GM21360 (cell line): Measurements from ENCODE around the gene PDE4D.
"Not testable (repeated sequence)": the region's sequence is repeated elsewhere in the genome, so short reads cannot be mapped to it uniquely, and the experiment has no call there.

ENCODE experiments used
- ATAC-seq: cut with Tn5 transposase; IDR thresholded peaks from one replicate; pipeline ENCODE4 v1.9.1; 2021; ENCODE audit warnings: mild to moderate bottlenecking, moderate library complexity; ENCODE audit not compliant: unreplicated experiment

PDE4D gene

DNA sequence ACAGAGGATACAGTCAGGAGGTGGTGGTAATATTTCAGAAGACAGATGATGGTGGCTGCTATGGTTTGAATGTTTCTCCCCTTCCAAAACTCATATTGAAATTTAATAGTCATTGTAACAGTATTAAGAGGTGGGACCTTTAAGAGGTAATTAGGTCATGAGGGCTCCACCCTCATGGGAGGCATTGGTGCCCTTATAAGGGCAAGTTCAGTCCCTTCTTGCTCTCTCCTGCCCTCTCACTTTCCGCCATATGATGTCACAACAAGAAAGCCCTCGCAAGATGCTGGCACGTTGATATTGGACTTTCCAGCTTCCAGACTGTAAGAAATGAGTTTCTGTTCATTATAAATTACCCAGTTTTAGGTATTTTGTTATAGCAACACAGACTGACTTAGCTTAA is 274.9 kb downstream of the PDE4D start:
- ATAC-seq: no peak

DNA sequence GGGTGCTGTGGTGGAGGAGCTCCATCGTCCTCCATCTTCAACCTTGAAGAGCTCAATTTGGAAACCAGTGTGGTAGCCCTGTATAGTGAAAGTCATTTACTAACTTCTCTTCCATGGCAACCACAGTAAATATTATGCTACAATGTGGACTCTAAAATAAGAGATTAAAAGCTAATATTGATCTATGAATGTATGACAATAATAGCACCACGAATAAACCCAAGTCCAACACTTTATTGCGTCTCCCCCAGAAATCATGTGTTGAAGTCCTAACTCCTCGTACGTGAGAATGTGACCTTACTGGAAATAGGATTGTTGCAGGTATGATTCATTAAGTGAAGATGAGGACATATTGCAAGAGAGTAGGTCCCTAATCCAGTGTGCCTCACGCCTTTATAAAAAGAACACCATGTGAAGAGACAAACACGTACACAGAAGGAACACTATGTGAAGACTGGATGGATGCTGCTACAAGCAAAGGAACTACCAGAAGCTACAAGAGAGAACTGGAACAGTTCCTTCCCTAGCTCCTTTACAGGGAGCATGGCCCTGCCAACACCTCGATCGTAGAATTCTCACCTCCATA is 276.2 kb downstream of the PDE4D start:
- ATAC-seq: no peak

- no peak for ATAC-seq
These were observed 277.1 kb downstream of the PDE4D start for GRCh38 chr5:59616413-59616812.

GRCh38 chr5:59615272-59615671 is 278.3 kb downstream of the PDE4D start:
- no peak for ATAC-seq

DNA sequence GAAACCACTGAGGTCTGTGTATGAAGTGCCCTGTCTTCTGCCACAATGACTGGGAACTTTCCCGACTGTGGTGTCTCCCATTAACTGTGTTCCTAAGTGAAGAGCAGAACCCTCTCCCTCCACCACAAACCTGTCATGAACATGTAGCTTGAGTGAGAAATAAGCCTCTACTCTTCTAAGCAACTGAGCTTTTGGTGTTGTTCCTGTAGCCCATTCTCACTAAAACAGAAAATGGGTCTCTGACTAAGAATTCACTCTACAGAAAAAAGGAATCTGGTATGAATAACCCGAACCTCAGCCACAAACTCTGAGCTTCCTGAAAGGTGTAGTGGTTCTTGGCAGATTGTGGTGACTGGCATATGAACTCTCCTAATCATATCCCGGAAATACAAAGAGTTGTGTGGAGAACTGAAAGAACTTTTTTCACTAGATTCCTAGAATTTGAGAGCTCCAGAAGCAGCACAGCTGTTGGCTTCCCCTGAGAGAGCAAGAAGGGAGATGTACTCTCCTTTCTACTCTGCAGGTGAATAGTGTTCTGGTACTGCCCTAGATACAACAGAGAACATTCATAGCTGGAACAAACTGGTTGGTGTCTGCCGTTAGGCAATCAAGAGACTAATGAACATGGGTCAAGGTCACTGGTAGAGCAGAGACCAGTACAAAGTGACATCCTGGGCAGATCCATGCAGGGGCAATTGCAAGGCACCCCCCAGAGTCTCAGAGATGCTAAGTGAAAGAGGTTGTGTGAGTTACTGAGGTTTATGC is 283.8 kb downstream of the PDE4D start:
- no peak for ATAC-seq

DNA sequence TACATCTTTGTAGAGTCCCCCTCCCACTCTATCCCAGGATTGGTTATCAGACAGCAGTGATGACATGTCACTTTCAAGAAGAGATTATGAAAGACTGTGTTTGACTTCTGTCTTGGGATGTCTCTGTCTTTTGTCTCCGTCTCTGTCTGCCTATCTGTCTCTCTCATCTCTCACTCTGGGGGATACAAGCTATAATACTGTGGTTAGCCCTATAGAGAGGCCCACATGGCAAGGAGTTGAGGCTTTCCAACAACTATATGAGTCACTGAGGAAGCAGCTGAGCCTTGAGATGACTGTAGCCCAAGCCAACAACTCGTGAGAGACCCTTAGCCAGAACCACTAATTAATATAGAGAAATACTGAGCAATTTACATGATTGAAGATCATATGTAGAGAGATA is 284.8 kb downstream of the PDE4D start:
- peak; percentile 71 for ATAC-seq

- ATAC-seq: no peak
These were observed 286.3 kb downstream of the PDE4D start for GRCh38 chr5:59607138-59607765.

- ATAC-seq: no peak
These were observed 287.6 kb downstream of the PDE4D start for GRCh38 chr5:59605915-59606314.

DNA sequence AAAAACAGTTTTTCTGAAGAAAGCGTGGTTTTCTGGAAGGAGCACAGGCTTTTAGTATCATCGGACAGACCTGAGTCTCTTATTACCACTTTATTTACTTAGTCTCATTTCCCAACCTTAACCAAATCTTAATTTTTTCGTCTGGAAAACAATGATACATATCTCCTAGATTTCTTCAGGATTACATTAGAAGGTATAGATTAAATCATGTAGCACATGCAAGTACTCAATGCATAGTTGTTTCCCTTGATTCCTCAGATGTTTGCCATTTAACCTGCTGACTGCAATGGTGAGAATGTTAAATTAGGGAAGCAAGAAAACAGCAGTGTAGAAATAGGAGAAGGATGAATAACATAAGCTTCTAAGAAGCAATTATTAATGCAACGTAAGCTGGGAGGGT is 289.4 kb downstream of the PDE4D start:
- ATAC-seq: no peak

DNA sequence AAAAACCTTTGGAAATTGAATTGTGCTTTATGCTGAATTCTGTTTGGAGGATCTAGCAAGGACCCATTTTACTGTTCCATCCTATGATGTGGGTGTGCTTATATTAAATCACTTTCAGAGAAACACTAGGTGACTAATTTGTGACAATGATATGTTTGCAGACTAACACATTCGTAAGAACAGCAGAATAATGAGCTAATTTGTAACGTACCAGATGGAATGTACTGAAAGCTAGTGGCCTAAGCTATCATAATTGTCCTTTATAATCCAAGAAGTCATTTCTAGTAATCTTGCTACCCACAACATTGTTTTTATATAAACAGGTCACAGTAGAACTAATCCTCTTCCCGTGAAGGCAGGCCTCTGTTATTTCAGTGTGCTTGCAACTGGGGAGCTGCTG is 292.5 kb downstream of the PDE4D start:
- no peak for ATAC-seq

GRCh38 chr5:59600153-59600552 is 293.4 kb downstream of the PDE4D start:
- no peak for ATAC-seq

DNA sequence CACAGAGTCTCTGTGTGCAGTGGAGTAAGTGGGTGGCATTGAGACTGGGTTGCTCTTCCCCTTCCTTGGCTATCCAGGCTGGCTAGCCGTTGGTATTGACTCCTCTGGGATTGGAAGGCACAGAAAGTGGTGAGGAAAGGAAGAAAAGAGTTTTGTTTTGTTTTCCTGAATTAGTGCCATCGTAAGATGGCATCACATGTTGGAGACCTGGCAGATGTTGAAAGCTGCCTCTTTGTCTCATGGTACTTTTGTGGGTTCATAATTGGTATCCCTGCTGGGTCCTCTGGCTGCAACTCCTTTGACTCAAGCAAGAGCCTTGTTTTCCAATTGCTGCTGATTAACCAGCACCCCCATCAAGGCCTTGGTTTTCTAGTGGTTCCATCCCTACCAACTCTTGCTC is 293.8 kb downstream of the PDE4D start:
- ATAC-seq: no peak

- peak; percentile 65 for ATAC-seq
These were observed 295.0 kb downstream of the PDE4D start for GRCh38 chr5:59598547-59598874.

GRCh38 chr5:59597690-59598546 is 295.6 kb downstream of the PDE4D start:
- peak; percentile 17 for ATAC-seq

DNA sequence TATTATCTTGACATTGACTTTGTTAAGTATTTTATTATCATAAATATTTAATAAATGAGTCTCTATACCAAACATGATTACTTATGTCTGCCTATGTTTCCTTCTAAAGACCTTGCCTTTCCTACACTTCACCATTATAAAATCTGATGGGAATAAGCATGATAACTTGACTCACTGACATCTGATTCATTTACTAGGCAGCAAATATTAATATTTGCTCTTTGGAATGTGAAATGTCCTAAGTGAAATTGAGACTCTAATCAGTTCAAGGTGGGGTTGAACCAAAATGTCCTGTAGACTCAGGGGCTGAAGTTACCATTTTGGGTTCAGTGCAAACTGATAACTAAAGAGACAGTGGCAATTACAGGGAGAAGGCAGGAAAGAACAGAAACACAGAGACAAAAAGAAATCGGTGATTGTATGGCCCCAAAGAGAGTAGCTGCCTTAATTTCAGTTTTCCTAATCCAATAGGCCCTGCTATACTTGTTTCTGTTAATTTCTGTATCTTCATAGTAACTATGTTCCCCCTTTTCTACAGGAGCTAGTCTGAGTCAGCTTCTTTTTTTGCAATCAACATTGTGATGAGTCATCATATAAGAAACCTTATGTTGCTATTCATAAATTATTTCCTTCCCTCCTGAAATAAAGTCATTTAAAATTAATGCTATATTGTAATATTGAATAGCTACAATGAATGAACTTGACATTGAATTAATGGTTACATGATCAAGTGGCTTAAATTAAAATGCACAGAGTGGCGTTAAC is 296.8 kb downstream of the PDE4D start:
- ATAC-seq: no peak

GRCh38 chr5:59594118-59594517 is 299.4 kb downstream of the PDE4D start:
- ATAC-seq: not testable (repeated sequence)

DNA sequence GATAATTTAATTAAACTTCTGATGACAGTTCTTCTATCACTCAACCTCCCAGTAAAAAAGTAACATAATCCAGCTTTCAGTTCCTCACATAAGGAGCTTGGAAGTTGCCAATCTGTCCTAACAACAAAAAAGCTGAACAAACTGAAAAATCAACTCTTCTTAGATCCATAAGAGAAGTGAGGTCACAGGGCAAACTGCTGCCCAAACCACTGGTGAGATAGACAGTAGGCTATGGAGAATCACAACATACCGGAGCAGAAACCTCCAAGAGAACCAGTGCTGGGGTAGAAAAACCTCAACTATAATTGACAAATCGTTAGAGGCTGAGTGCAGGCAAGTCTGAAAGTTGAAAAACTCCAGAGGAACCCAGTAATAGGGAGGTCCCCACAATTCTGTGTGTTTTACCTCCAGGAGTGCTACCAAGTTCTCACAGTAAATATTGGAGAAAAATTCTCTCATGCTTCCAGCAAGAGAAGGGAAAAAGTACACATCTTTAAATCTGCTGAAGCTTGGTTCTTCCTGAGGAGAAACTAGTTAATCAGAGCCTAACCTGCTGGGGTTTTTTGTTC is 300.0 kb downstream of the PDE4D start:
- ATAC-seq: no peak

- ATAC-seq: no peak
These were observed 301.4 kb downstream of the PDE4D start for GRCh38 chr5:59592101-59592500.

GRCh38 chr5:59591162-59591561 is 302.4 kb downstream of the PDE4D start:
- peak; percentile 83 for ATAC-seq

DNA sequence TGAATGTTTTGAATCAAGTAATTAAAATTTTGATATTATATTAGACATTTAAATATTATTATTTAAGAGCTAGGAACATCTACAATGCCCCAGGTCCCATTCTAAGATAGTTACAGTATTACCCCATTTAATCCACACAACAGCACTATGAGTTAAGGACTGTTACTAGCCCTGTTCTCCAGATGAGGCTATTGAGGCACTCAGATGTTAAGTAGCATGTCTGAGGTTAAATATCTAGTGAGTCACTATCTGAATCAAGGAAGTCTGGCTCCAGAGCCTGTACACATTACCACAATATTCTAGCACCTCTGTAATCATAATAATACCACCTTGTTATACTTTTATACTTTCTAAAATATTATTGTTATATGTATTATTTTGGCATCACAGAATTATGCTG is 304.6 kb downstream of the PDE4D start:
- no peak for ATAC-seq
